ENCODE measurements around the gene CLDN17. TPM values are rescaled to one million over a fixed set of nuclear protein-coding genes. Genes with fewer than 3 reads are reported as not detected.

Gene CLDN17
- total RNA-seq, 1 donor from 2014 or later = not detected

- intact Hi-C loops (cut with micrococcal nuclease) = no loop called here
Measured at GRCh38 chr21:30129246-30129645, 37.4 kb downstream of the CLDN17 start.

GRCh38 chr21:30126576-30126975, 40.0 kb downstream of the CLDN17 start:
- H3K27me3 Mint-ChIP-seq = no peaks in the 10 kb centered on the region
- H3K4me1 Mint-ChIP-seq = no peaks in the 10 kb centered on the region
- CTCF ChIA-PET = no interaction called here
- intact Hi-C loops (cut with micrococcal nuclease) = no loop called here
- TF ChIP-seq CTCF (IDR thresholded peaks at IDR 0.05) = no peak
- POLR2A ChIA-PET = no interaction called here
- H3K36me3 Mint-ChIP-seq (ENCODE audit: low read depth) = no peaks in the 10 kb centered on the region
- no peak for ATAC-seq (ENCODE audit: low read depth)
- no peak overlapping the region for H3K27ac Mint-ChIP-seq
- H3K9me3 Mint-ChIP-seq = peaks cover 4% of the 10 kb centered on the region
- no peak overlapping the region for H3K4me3 Mint-ChIP-seq
- no peak for DNase-seq

More at GRCh38 chr21:30129246-30129645, 37.4 kb downstream of the CLDN17 start:
- Mint-ChIP-seq H3K27ac (no peak overlapping the region), H3K4me3 (no peak overlapping the region), H3K36me3 (ENCODE audit: low read depth) (no peaks in the 10 kb centered on the region), H3K9me3 (peaks cover 4% of the 10 kb centered on the region), H3K27me3 (no peaks in the 10 kb centered on the region), H3K4me1 (no peaks in the 10 kb centered on the region)
- POLR2A ChIA-PET = no interaction called here
- CTCF ChIA-PET = no interaction called here
- no peak for TF ChIP-seq CTCF (IDR thresholded peaks at IDR 0.05)
- ATAC-seq (ENCODE audit: low read depth) (no peak), DNase-seq (no peak)

GRCh38 chr21:30117631-30118030, 49.0 kb downstream of the CLDN17 start:
- DNase-seq = no peak
- H3K27me3 Mint-ChIP-seq = no peaks in the 10 kb centered on the region
- ATAC-seq (ENCODE audit: low read depth) = no peak
- ChIA-PET CTCF (no interaction called here), POLR2A (no interaction called here)
- intact Hi-C loops (cut with micrococcal nuclease) = no loop called here
- no peaks in the 10 kb centered on the region for H3K9me3 Mint-ChIP-seq
- no peak overlapping the region for H3K4me3 Mint-ChIP-seq
- H3K36me3 Mint-ChIP-seq (ENCODE audit: low read depth) = no peaks in the 10 kb centered on the region
- no peak overlapping the region for H3K27ac Mint-ChIP-seq
- no peak for TF ChIP-seq CTCF (IDR thresholded peaks at IDR 0.05)
- H3K4me1 Mint-ChIP-seq = no peaks in the 10 kb centered on the region

GRCh38 chr21:30116479-30116878, 50.1 kb downstream of the CLDN17 start:
- no peak overlapping the region for H3K27ac Mint-ChIP-seq
- ChIA-PET POLR2A (no interaction called here), CTCF (no interaction called here)
- intact Hi-C loops (cut with micrococcal nuclease) = no loop called here
- no peak for ATAC-seq (ENCODE audit: low read depth)
- no peaks in the 10 kb centered on the region for H3K9me3 Mint-ChIP-seq
- H3K4me1 Mint-ChIP-seq = no peaks in the 10 kb centered on the region
- no peak for TF ChIP-seq CTCF (IDR thresholded peaks at IDR 0.05)
- H3K36me3 Mint-ChIP-seq (ENCODE audit: low read depth) = no peaks in the 10 kb centered on the region
- no peak for DNase-seq
- no peak overlapping the region for H3K4me3 Mint-ChIP-seq
- H3K27me3 Mint-ChIP-seq = no peaks in the 10 kb centered on the region

Other genes with a start within 250 kb of the CLDN17 start
- gene GRIK1, start 226.8 kb downstream of the CLDN17 start, total RNA-seq = not detected in 2 replicates
- gene CLDN8, start 49.3 kb upstream of the CLDN17 start, total RNA-seq = not detected in 2 replicates
- not detected in 2 replicates for gene KRTAP24-1, start 116.1 kb upstream of the CLDN17 start, total RNA-seq
- not detected in 2 replicates for gene KRTAP25-1, start 122.7 kb upstream of the CLDN17 start, total RNA-seq
- gene KRTAP26-1, start 153.5 kb upstream of the CLDN17 start, total RNA-seq = not detected in 2 replicates
- not detected in 2 replicates for gene KRTAP27-1, start 170.9 kb upstream of the CLDN17 start, total RNA-seq
- gene KRTAP23-1, start 181.8 kb upstream of the CLDN17 start, total RNA-seq = not detected in 2 replicates
- not detected in 2 replicates for gene KRTAP13-2, start 205.5 kb upstream of the CLDN17 start, total RNA-seq
- not detected in 2 replicates for gene KRTAP13-1, start 229.2 kb upstream of the CLDN17 start, total RNA-seq

Measured in activated B cell treated with CpG ODN at 0.5 μM for 24 hours (primary cell).